SU-DHL-6 (cell line): ENCODE measurements around the gene SLC22A17.

ENCODE experiments used
- CTCF ChIP-seq: fragments of 200-600 bp; sonication (generic); IDR thresholded peaks from one replicate; pipeline ENCODE4 v1.5.1; 2017; ENCODE audit warnings: antibody characterized with exemption, mild to moderate bottlenecking, low read length, moderate library complexity; ENCODE audit not compliant: insufficient read depth, poor library complexity, severe bottlenecking
- EZH2phosphoT487 ChIP-seq: fragments of 200-600 bp; sonication (generic), shearing (Covaris generic); conservative IDR thresholded peaks from 2 replicates; pipeline ENCODE4 v1.6.1; 2018; ENCODE audit warnings: mild to moderate bottlenecking, antibody characterized with exemption, low read length, moderate library complexity, mixed read lengths

- TF ChIP-seq CTCF (no peak), EZH2phosphoT487 (no peak)
Observed at GRCh38 chr14:23302290-23303225, 50.1 kb downstream of the SLC22A17 start, which contains the start of gene PPP1R3E.
